ENCODE data around the gene OR2A12. TPM values are rescaled to one million over a fixed set of nuclear protein-coding genes. Genes with fewer than 3 reads are reported as not detected.

OR2A12 gene
- total and polyA plus RNA-seq, 12 donors = not detected

GRCh38 chr7:144137501-144137900 lies 51.4 kb downstream of the OR2A12 start:
- DNase-seq = no peak
- 66 to 80% (median 69%) methylated on average over 1 of the region's 1 CpG for WGBS, 4 donors
- Histone ChIP-seq H3K9me3 (replicated peaks in 1 of 3) (no peaks in the 10 kb centered on the region), H3K27me3 (peaks cover 6% of the 10 kb centered on the region), H3K27ac (no peak overlapping the region), H3K36me3 (replicated peaks in 1 of 2) (no peaks in the 10 kb centered on the region), H3K4me3 (no peak overlapping the region), H3K4me1 (replicated peaks in 1 of 2) (no peaks in the 10 kb centered on the region)
- intact Hi-C loops (cut with DNase I) = no loop called here
- TF ChIP-seq CTCF (IDR thresholded peaks at IDR 0.05) = no peak

GRCh38 chr7:144142187-144142586 lies 56.1 kb downstream of the OR2A12 start:
- 80 to 88% (median 86%) methylated on average over 3 of the region's 3 CpGs for WGBS, 4 donors

GRCh38 chr7:144144426-144144825 lies 58.3 kb downstream of the OR2A12 start:
- no peak overlapping the region for H3K4me3 ChIP-seq
- H3K9me3 ChIP-seq (replicated peaks in 1 of 3) = no peaks in the 10 kb centered on the region
- no peak overlapping the region for H3K27ac ChIP-seq
- WGBS, 4 donors = 89 to 95% (median 93%) methylated on average over 3 of the region's 3 CpGs
- no peaks in the 10 kb centered on the region for H3K27me3 ChIP-seq
- no peak for TF ChIP-seq POLR2A (IDR thresholded peaks at IDR 0.05)
- no peak for TF ChIP-seq CTCF (IDR thresholded peaks at IDR 0.05)
- intact Hi-C loops (cut with DNase I) = no loop called here
- DNase-seq = no peak
- no peaks in the 10 kb centered on the region for H3K4me1 ChIP-seq (replicated peaks in 1 of 2)
- H3K36me3 ChIP-seq (replicated peaks in 1 of 2) = no peaks in the 10 kb centered on the region

More at GRCh38 chr7:144142187-144142586, 56.1 kb downstream of the OR2A12 start:
- H3K27ac ChIP-seq = no peak overlapping the region
- intact Hi-C loops (cut with DNase I) = no loop called here
- no peak for DNase-seq
- no peaks in the 10 kb centered on the region for H3K4me1 ChIP-seq (replicated peaks in 1 of 2)
- H3K36me3 ChIP-seq (replicated peaks in 1 of 2) = no peaks in the 10 kb centered on the region
- no peak overlapping the region for H3K4me3 ChIP-seq
- no peaks in the 10 kb centered on the region for H3K27me3 ChIP-seq
- no peaks in the 10 kb centered on the region for H3K9me3 ChIP-seq (replicated peaks in 1 of 3)
- no peak for TF ChIP-seq POLR2A (IDR thresholded peaks at IDR 0.05)
- TF ChIP-seq CTCF (IDR thresholded peaks at IDR 0.05) = no peak

- intact Hi-C loops (cut with DNase I) = no loop called here
- H3K27ac ChIP-seq = no peak overlapping the region
- WGBS, 4 donors = 61 to 78% (median 71%) methylated on average over 2 of the region's 2 CpGs
- no peak for TF ChIP-seq POLR2A (IDR thresholded peaks at IDR 0.05)
- no peaks in the 10 kb centered on the region for H3K9me3 ChIP-seq (replicated peaks in 1 of 3)
- no peak overlapping the region for H3K4me3 ChIP-seq
- no peaks in the 10 kb centered on the region for H3K4me1 ChIP-seq (replicated peaks in 1 of 2)
- no peaks in the 10 kb centered on the region for H3K27me3 ChIP-seq
- no peak for DNase-seq
- no peaks in the 10 kb centered on the region for H3K36me3 ChIP-seq (replicated peaks in 1 of 2)
Observed at GRCh38 chr7:144148224-144148827, 62.2 kb downstream of the OR2A12 start.

Small RNA genes lying within 50 kb of the gene (small RNA-seq; reads per million reads assigned to genes)
- 0 reads per million in 2 donors for gene OR2A41P

Other genes starting within 250 kb of the OR2A12 start
- 100 to 1,000 TPM; 105 to 177 (median 124) TPM for gene TCAF1, start 184.1 kb upstream of the OR2A12 start, total RNA-seq
- gene TCAF1, start 184.1 kb upstream of the OR2A12 start, polyA plus RNA-seq = 100 to 1,000 TPM in 1 of 3 donors, 10 to 100 TPM in 2; 41.3 to 102 (median 63.3) TPM
- not detected for gene OR2F2, start 151.0 kb upstream of the OR2A12 start, total RNA-seq
- not detected for gene OR2F2, start 151.0 kb upstream of the OR2A12 start, polyA plus RNA-seq
- gene OR2F1, start 131.4 kb upstream of the OR2A12 start, total RNA-seq = under 1 TPM in 1 of 9 donors, not detected in 8; 0.06 TPM
- gene OR2F1, start 131.4 kb upstream of the OR2A12 start, polyA plus RNA-seq = not detected
- gene OR6B1, start 86.0 kb upstream of the OR2A12 start, total RNA-seq = not detected
- under 1 TPM in 1 of 3 donors, not detected in 2; under 0.01 TPM for gene OR6B1, start 86.0 kb upstream of the OR2A12 start, polyA plus RNA-seq
- gene OR2A5, start 37.3 kb upstream of the OR2A12 start, total RNA-seq = under 1 TPM in 1 of 9 donors, not detected in 8; under 0.01 TPM
- not detected for gene OR2A5, start 37.3 kb upstream of the OR2A12 start, polyA plus RNA-seq
- not detected for gene OR2A25, start 16.5 kb upstream of the OR2A12 start, total RNA-seq
- gene OR2A25, start 16.5 kb upstream of the OR2A12 start, polyA plus RNA-seq = not detected
- not detected for gene OR2A2, start 23.3 kb downstream of the OR2A12 start, total RNA-seq
- gene OR2A2, start 23.3 kb downstream of the OR2A12 start, polyA plus RNA-seq = not detected
- not detected for gene OR2A14, start 36.9 kb downstream of the OR2A12 start, total RNA-seq
- gene OR2A14, start 36.9 kb downstream of the OR2A12 start, polyA plus RNA-seq = not detected
- 1 to 10 TPM in 1 of 9 donors, under 1 TPM in 5, not detected in 3; 0.23 to 2.3 (median 0.35) TPM for gene CTAGE4, start 97.2 kb downstream of the OR2A12 start, total RNA-seq
- 1 to 10 TPM in 1 of 3 donors, under 1 TPM in 1, not detected in 1; 0.88 to 1.1 TPM for gene CTAGE4, start 97.2 kb downstream of the OR2A12 start, polyA plus RNA-seq
- gene ARHGEF35, start 109.6 kb downstream of the OR2A12 start, total RNA-seq = 1 to 10 TPM in 7 of 9 donors, under 1 TPM in 2; 0.44 to 2.9 (median 1.1) TPM
- 1 to 10 TPM; 1.5 to 2.8 (median 1.8) TPM for gene ARHGEF35, start 109.6 kb downstream of the OR2A12 start, polyA plus RNA-seq
- gene OR2A42, start 153.3 kb downstream of the OR2A12 start, total RNA-seq = under 1 TPM in 3 of 9 donors, not detected in 6; 0.11 to 0.18 (median 0.14) TPM
- under 1 TPM; 0.07 to 0.16 (median 0.11) TPM for gene OR2A42, start 153.3 kb downstream of the OR2A12 start, polyA plus RNA-seq
- gene OR2A7, start 178.5 kb downstream of the OR2A12 start, total RNA-seq = 1 to 10 TPM in 2 of 9 donors, under 1 TPM in 6, not detected in 1; 0.36 to 3.2 (median 0.88) TPM
- gene OR2A7, start 178.5 kb downstream of the OR2A12 start, polyA plus RNA-seq = under 1 TPM in 2 of 3 donors, not detected in 1; 0.37 to 0.40 TPM
- 1 to 10 TPM in 1 of 9 donors, under 1 TPM in 2, not detected in 6; 0.22 to 1.9 (median 0.87) TPM for gene CTAGE8, start 183.0 kb downstream of the OR2A12 start, total RNA-seq
- gene CTAGE8, start 183.0 kb downstream of the OR2A12 start, polyA plus RNA-seq = under 1 TPM in 2 of 3 donors, not detected in 1; 0.24 to 0.40 TPM
- gene OR2A1, start 226.1 kb downstream of the OR2A12 start, total RNA-seq = under 1 TPM in 3 of 9 donors, not detected in 6; 0.11 to 0.20 (median 0.14) TPM
- under 1 TPM in 2 of 3 donors, not detected in 1; 0.13 to 0.16 TPM for gene OR2A1, start 226.1 kb downstream of the OR2A12 start, polyA plus RNA-seq

Data from adrenal gland (tissue), 12 donors.